Measurements from ENCODE around the gene UBXN11.
"Not testable (repeated sequence)": the region's sequence is repeated elsewhere in the genome, so short reads cannot be mapped to it uniquely, and the experiment has no call there.

The UBXN11 gene

DNA sequence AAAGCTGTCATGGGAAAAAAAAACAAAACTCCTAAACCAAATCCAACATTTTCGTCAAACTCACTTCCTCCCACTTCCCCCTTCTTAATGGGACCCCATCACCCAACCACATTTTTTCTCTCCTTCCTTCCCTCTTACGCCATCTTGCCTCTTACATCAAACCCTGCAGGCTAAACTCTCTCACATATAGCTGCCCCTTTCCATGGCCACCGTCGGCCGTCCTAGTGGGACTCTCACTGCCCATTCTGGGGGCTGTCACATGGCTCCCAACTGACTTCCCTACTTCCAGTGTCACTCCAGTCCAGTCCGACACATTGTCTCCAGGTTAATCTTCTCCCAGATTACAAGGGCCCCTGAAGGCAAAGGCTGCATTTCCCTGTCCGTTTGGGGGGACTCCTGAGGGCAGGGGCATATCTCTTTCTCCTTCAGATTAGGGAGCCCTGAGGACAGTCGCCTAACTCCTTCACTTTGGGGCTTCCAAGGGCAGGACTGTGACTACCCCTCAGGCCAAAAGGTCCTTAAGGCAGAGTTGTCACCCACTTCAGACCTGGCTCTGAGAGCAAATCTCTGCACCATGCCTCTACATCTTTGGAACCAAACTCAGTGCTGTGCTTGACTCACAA lies 658 bp downstream of the UBXN11 start:
- H3K27ac Mint-ChIP-seq: peak overlapping the region; percentile 96
- no peaks in the 10 kb centered on the region for H3K27me3 Mint-ChIP-seq
- no peaks in the 10 kb centered on the region for H3K9me3 Mint-ChIP-seq
- no peaks in the 10 kb centered on the region for H3K36me3 Mint-ChIP-seq
- peaks cover 24% of the 10 kb centered on the region for H3K4me1 Mint-ChIP-seq
- DNase-seq (ENCODE audit: low spot score in 2 of 2) (no peak), ATAC-seq (ENCODE audit: low read depth) (no peak)
- H3K4me3 Mint-ChIP-seq: peak overlapping the region; percentile 97

DNA sequence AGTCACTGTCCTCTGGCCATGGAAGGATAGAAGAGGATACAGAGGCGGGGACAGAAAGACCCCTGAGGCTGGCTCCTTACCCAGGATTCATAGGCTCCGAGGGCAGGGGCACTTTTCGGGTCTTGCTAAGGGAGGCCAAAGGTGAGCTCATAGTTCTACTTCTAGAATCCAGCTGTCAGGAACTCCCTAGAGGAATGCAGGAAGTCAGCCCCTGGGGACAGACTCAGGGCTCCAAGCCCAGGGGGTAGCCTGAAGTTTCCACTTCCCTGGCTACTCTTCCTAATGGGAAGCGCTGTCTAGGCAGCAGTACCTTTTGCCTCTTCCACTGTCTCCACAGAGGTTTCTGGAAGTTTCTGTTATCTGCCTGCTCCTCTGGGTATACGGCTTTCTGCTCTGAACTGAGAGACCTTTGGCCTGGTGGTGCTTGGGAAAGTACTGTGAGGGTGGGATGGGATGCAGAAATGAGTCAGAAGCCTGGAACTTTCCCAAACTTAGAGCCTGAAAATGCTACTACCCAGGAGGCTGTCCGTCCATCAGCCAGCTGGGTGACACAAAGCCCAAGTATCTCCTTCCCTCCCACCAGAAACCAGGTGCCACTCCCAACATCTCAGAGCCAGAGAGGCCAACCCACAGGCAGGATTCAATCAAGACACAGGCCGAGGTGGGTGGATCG lies 3.6 kb downstream of the UBXN11 start:
- no peak for DNase-seq (ENCODE audit: low spot score in 2 of 2)
- Mint-ChIP-seq H3K36me3 (no peaks in the 10 kb centered on the region), H3K4me1 (peaks cover 29% of the 10 kb centered on the region), H3K4me3 (no peak overlapping the region), H3K9me3 (no peaks in the 10 kb centered on the region), H3K27ac (no peak overlapping the region), H3K27me3 (no peaks in the 10 kb centered on the region)
- ATAC-seq (ENCODE audit: low read depth): no peak

DNA sequence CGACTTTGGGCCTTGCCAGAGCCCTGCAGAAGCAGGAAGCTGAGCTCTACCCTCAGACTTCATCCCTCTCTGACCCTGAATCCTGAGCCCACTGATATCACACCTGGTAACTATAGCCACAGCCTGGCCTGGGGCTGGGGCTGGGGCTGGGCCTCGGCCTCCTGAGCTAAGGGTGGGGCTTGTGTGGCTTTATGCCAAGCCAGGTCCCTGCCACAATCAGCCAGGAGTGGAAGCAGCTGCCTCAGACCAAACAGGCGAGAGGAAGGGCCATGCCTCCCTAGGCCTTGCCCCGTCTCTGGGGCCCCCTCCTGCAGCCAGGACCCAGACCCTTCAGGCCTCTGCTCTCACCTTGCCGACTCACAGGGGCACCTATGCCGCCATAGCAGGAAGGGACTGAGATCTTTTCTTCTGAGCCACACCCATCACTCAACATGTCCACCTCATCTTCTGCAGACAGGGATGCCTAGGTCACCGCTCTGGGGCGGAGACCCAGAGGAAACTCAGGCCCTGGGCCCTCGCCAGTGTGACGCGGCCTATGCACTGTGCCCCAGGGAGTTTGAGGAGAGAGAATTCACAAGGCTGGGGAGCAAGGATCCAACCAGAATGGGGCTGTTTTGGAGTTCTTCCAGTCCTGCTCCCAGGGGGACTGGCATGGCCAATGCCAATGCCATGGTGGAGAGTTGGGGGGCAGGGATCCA lies 5.7 kb downstream of the UBXN11 start:
- Mint-ChIP-seq H3K4me1 (peaks cover 21% of the 10 kb centered on the region), H3K9me3 (no peaks in the 10 kb centered on the region), H3K4me3 (no peak overlapping the region), H3K36me3 (peaks cover 2% of the 10 kb centered on the region), H3K27ac (no peak overlapping the region), H3K27me3 (no peaks in the 10 kb centered on the region)
- DNase-seq (ENCODE audit: low spot score in 2 of 2) (no peak), ATAC-seq (ENCODE audit: low read depth) (no peak)

DNA sequence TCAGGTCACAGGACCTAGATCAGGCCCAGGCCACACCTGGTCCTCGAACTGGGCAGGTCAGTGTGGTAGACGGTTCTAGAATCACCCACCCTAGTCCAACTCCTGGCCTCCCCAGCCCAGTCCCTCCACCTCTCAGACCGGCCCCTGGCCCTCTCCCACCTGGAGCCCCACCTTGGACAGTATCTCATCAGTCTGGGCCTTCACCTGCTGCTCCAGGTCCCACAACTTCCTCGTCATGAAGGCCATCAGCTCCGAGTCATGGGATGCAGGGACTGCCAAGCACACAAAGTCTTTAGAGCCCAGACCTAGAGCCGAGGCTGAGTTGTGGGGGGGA lies 8.7 kb downstream of the UBXN11 start:
- peaks cover 5% of the 10 kb centered on the region for H3K36me3 Mint-ChIP-seq
- no peak for ATAC-seq (ENCODE audit: low read depth)
- H3K27ac Mint-ChIP-seq: no peak overlapping the region
- H3K4me3 Mint-ChIP-seq: no peak overlapping the region
- peaks cover 28% of the 10 kb centered on the region for H3K4me1 Mint-ChIP-seq
- H3K9me3 Mint-ChIP-seq: no peaks in the 10 kb centered on the region
- no peak for DNase-seq (ENCODE audit: low spot score in 2 of 2)
- H3K27me3 Mint-ChIP-seq: no peaks in the 10 kb centered on the region

DNA sequence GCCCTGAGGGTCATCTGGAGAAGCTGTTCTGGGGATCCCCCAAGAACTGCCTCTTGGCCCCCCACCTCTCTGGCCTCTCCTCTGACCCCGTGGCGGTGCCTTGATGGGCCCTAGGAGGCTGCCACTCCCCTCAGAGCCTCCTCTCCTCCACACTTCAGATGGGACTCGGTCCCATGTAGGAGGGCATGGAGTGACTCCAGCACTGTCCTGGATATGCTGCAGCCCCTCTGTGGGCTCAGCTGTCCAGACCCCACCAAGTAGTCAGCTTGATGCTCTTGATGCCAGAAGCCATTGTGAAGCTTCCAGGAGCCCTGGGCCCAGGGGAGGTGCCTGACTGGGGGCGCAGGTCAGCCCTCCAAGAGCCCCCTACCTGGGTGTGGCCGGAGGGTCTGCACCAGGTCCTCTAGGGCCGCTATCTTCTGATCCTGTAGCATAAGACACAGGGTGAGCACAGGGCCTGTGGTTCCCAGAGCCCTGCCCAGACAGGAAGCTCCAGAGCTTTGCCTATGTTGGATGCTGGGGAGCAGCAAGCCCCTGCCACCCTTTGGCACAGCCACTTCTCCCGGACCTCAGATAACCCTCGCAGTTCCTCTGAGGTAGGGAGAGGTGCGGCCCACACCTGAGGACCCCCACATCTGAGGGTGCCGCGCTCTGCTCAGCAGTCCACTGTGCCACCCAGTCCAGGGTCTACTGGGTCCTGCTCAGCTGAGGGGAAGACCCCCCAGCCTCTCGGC lies 9.2 kb downstream of the UBXN11 start:
- H3K27ac Mint-ChIP-seq: no peak overlapping the region
- no peak for DNase-seq (ENCODE audit: low spot score in 2 of 2)

DNA sequence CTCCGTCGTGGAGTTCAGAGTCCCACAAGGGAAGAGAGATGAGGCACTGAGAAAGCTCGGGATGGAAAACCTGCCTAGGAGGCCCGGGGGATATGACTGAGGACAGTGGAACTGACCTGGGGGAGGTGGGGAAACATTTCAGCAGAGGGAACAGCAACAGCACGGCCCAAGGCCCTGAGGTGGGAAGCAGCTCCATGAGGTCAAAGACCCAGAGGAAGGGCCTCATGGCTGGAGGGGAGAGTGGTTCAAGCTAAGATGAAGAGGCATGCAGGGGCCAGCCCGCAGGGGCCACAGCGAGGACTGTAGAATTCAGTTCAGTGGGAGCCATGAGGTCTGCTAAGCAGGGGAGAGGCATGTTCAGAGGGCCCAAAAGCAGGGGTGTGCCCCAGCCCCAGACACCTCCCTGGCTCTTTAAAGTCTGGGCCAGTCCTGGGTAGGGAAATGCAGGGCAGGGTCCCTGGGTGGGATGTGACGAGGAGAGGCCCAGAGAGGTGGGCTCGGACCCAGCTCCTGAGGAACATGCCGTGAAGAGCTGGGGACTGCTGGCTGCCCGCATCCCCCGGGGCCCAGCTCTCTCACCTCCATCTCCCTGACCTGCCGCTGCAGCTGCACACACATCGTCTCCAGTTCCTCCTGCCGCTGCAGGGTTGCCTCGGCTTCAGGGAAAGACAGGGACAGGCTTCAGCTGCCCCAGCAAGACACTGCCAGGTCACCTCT lies 9.9 kb downstream of the UBXN11 start:
- H3K9me3 Mint-ChIP-seq: no peaks in the 10 kb centered on the region
- peaks cover 38% of the 10 kb centered on the region for H3K4me1 Mint-ChIP-seq
- no peak overlapping the region for H3K27ac Mint-ChIP-seq
- DNase-seq (ENCODE audit: low spot score in 2 of 2) (no peak), ATAC-seq (ENCODE audit: low read depth) (no peak)
- peaks cover 5% of the 10 kb centered on the region for H3K36me3 Mint-ChIP-seq
- no peak overlapping the region for H3K4me3 Mint-ChIP-seq
- no peaks in the 10 kb centered on the region for H3K27me3 Mint-ChIP-seq

More for the DNA sequence above, 9.2 kb downstream of the UBXN11 start:
- Mint-ChIP-seq H3K36me3 (peaks cover 5% of the 10 kb centered on the region), H3K4me1 (peaks cover 31% of the 10 kb centered on the region), H3K4me3 (no peak overlapping the region), H3K27me3 (no peaks in the 10 kb centered on the region), H3K9me3 (no peaks in the 10 kb centered on the region)
- no peak for ATAC-seq (ENCODE audit: low read depth)

DNA sequence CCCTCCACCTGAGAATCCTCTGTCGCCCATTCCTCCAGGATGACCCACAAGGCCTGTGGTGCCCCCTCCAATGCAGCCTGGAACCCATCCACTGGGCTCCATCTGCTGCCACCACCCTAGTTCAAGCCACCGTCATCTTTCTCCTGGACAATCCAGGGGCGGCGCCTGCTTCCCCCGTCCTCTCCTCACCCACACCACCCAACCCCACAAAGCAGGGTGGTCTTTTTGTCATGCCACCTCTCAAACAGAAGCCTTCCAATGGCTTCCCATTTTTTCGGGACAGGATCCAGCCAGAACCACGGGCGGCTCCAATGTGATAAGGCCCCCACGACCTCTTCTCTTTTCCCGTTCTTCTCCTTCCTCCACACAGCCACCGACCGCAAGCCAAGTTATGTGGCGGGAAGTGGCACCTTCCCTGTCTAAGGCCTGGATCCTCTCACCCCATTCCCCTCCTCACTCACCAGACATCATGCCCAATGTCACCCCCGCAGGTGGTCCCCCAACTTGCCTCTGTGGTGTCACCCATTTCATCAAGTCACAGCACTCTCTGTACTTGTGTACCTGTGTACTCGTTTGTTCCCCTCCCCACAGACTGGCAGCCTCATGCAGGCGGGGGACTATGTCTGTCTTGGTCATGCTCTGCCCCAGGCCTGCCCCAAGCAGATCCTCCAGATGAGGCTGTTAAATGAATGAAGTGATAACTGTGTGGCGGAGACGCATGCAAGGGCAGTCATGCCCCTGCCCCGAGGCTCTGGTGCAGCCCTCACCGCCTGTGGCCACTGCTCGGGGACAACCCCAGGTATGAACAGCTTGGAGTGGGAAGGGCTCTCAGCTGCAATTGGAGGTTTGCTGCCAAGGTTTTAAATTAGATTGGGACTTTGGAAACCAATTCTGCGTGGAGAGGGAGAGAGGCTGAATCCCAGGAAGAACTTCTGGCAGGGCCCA lies 11.0 kb downstream of the UBXN11 start:
- H3K4me3 Mint-ChIP-seq: no peak overlapping the region
- no peaks in the 10 kb centered on the region for H3K9me3 Mint-ChIP-seq
- DNase-seq (ENCODE audit: low spot score in 2 of 2): no peak
- H3K36me3 Mint-ChIP-seq: peaks cover 5% of the 10 kb centered on the region
- peaks cover 41% of the 10 kb centered on the region for H3K4me1 Mint-ChIP-seq
- no peak for ATAC-seq (ENCODE audit: low read depth)
- H3K27me3 Mint-ChIP-seq: no peaks in the 10 kb centered on the region
- H3K27ac Mint-ChIP-seq: peak overlapping the region; percentile 86

DNA sequence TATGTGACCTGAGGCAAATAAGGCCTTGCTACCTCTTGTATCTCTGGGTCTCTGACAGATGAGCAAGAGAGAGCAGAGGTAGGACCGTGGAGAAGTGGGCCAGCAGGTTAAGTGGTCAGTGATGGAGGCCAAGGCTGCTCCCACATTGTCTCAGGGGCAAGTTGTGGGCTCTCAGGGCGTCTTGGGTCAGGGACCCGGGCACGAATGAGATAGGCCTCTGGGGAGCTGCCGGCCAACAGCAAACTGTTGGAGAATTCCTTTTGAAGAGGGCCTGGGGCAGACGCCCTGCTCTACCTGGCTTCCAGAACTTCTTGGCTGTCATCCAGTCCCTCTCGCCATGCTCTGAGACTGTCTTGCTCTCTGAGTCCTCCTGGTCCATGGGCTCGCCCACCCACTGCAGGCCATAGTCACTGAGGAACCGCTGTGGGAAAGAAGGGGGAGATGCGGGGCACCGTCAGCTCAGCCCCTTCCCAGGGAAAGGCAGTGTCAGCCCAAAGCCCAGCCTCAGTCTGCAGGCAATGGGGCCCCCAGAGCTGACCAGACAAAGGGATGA lies 12.4 kb downstream of the UBXN11 start:
- no peaks in the 10 kb centered on the region for H3K27me3 Mint-ChIP-seq
- no peak for DNase-seq (ENCODE audit: low spot score in 2 of 2)
- no peaks in the 10 kb centered on the region for H3K9me3 Mint-ChIP-seq
- H3K4me1 Mint-ChIP-seq: peaks cover 51% of the 10 kb centered on the region
- ATAC-seq (ENCODE audit: low read depth): no peak
- no peak overlapping the region for H3K27ac Mint-ChIP-seq
- H3K36me3 Mint-ChIP-seq: peaks cover 5% of the 10 kb centered on the region
- H3K4me3 Mint-ChIP-seq: no peak overlapping the region

DNA sequence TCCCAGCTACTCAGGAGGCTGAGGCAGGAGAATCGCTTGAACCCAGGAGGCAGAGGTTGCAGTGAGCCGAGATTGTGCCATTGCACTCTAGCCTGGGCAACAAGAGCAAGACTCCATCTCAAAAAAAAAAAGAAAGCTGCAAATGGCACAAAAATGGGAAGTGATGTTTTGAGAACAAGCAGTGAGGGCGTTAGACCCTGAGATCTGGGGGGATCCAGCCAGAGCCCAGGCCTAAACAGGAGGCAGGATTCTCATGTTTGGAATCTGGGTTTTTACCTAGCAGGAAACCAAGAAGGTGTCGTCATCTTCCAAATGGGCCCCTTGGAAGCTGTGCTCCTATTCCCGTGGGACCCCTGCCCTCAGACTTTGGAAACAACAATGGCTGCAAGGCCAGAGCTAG lies 13.7 kb downstream of the UBXN11 start:
- H3K36me3 Mint-ChIP-seq; ATAC-seq (ENCODE audit: low read depth); DNase-seq (ENCODE audit: low spot score in 2 of 2); H3K9me3 Mint-ChIP-seq; H3K27me3 Mint-ChIP-seq: not testable (repeated sequence)
- H3K4me1 Mint-ChIP-seq: peaks cover 61% of the 10 kb centered on the region
- H3K27ac Mint-ChIP-seq: peak overlapping the region; percentile 96
- peak overlapping the region; percentile 14 for H3K4me3 Mint-ChIP-seq

DNA sequence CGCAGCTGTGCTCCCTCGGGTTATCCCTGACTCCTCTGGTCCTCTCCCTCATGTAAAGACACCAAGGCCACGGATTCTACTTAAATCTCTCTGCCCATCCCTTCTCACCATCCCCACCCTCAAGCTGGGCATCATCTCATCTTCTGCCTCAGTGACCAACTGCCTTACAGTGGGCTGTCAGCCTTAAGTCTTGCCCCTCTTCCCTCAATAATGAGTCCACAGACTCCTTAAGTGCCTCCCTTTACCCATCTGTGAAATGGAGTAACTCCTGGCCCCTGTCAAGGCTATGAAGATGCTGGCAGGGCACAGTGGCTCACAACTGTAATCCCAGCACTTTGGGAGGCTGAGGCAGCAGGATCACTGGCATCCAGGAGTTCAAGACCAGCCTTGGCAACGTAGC lies 14.5 kb downstream of the UBXN11 start:
- peaks cover 68% of the 10 kb centered on the region for H3K4me1 Mint-ChIP-seq
- H3K27ac Mint-ChIP-seq: peak overlapping the region; percentile 96
- H3K36me3 Mint-ChIP-seq: peaks cover 5% of the 10 kb centered on the region
- peak overlapping the region; percentile 49 for H3K4me3 Mint-ChIP-seq
- no peaks in the 10 kb centered on the region for H3K9me3 Mint-ChIP-seq
- H3K27me3 Mint-ChIP-seq: no peaks in the 10 kb centered on the region
- no peak for ATAC-seq (ENCODE audit: low read depth)
- DNase-seq (ENCODE audit: low spot score in 2 of 2): no peak

DNA sequence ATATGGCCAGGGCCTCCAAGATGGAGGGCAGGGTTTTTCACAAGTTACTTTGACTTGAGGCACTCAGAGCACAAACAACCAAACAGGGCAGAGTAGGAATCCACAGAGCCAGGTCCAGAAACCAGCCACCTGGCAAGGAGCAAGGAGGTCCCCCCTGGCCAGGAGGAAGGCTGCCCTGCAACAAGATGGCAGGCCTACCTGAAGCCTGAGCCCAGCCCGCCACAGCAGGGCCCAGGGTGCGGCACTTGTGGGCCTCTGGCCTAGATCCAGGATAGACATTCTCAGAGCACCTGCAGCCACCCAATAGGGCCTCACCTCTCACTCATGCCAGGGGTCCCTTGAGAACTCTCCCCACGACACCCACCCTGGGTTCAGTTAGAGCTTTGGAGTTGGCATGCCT lies 15.0 kb downstream of the UBXN11 start:
- peak overlapping the region; percentile 49 for H3K4me3 Mint-ChIP-seq
- H3K36me3 Mint-ChIP-seq: peaks cover 5% of the 10 kb centered on the region
- H3K4me1 Mint-ChIP-seq: peaks cover 70% of the 10 kb centered on the region
- DNase-seq (ENCODE audit: low spot score in 2 of 2): no peak
- H3K27me3 Mint-ChIP-seq: no peaks in the 10 kb centered on the region
- ATAC-seq (ENCODE audit: low read depth): no peak
- peak overlapping the region; percentile 96 for H3K27ac Mint-ChIP-seq
- H3K9me3 Mint-ChIP-seq: no peaks in the 10 kb centered on the region

DNA sequence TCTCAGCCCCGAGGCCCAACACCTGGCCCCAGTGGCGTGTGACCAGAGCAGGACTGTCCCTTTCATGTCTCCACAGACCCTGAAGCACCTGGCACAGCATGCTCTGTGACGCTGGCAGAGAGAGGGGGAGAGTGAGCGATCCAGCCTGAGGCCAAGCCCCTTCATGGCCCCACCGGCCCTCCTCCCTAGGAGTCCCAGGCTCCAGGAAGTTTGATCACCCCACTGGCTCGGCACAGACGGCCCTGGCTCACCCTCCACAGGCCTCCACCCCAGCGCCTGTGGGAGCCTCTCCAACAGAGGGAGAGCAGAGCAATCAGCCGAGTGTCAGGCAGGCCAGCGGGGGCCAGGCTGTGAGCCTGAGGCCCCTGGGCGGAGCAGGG lies 15.6 kb downstream of the UBXN11 start:
- DNase-seq (ENCODE audit: low spot score in 2 of 2) (no peak), ATAC-seq (ENCODE audit: low read depth) (no peak)
- no peaks in the 10 kb centered on the region for H3K9me3 Mint-ChIP-seq
- H3K27me3 Mint-ChIP-seq: no peaks in the 10 kb centered on the region
- H3K36me3 Mint-ChIP-seq: peaks cover 3% of the 10 kb centered on the region
- H3K4me1 Mint-ChIP-seq: peaks cover 71% of the 10 kb centered on the region
- peak overlapping the region; percentile 96 for H3K27ac Mint-ChIP-seq
- peak overlapping the region; percentile 66 for H3K4me3 Mint-ChIP-seq

All from memory B cell (primary cell).